Heart left ventricle (tissue), 16 donors: ENCODE data around the gene MT3. TPM values are rescaled to one million over a fixed set of nuclear protein-coding genes. Genes with fewer than 3 reads are reported as not detected.
A peak's percentile ranks its signal among the peaks of the same experiment; 100 is the strongest.

Experiments
- ATAC-seq, 4 donors: fragments of 200-7000 bp; cut with Tn5 transposase; one replicate each; pipeline ENCODE4 v1.9.1; 2020 to 2022; ENCODE audit warnings: moderate library complexity in 4 of 4, mild to moderate bottlenecking in 3 of 4, moderate number of reproducible peaks in 1 of 4
- DNase-seq, 5 donors: peaks; one replicate each; pipeline ENCODE4 v3.0.0-alpha.2; 2020
- H3K27ac ChIP-seq, 12 donors: fragments of 200-600 bp; sonication (generic) in 4 of 12; one replicate each; pipeline versions ENCODE4 v1.5.0 to v1.8.0; 2016 to 2022; ENCODE audit warnings: mild to moderate bottlenecking in 2 of 12
- H3K27me3 ChIP-seq, 9 donors: fragments of 200-600 bp; sonication (generic) in 2 of 9; one replicate each; pipeline versions ENCODE4 v1.5.1 to v1.8.0; 2016 to 2022; ENCODE audit warnings: mild to moderate bottlenecking in 3 of 9
- H3K36me3 ChIP-seq, 9 donors: fragments of 200-600 bp; sonication (generic) in 2 of 9; one replicate each; pipeline versions ENCODE4 v1.5.0 to v1.8.0; 2018 to 2022; ENCODE audit warnings: mild to moderate bottlenecking in 2 of 9
- H3K4me1 ChIP-seq, 12 donors: fragments of 200-600 bp; sonication (generic) in 4 of 12; one replicate each; pipeline versions ENCODE4 v1.5.0 to v1.8.0; 2016 to 2022; ENCODE audit warnings: mild to moderate bottlenecking in 3 of 12
- H3K4me3 ChIP-seq, 12 donors: fragments of 200-600 bp; sonication (generic) in 4 of 12; one replicate each; pipeline versions ENCODE4 v1.5.0 to v1.8.0; 2017 to 2022; ENCODE audit warnings: mild to moderate bottlenecking in 9 of 12, moderate library complexity in 4 of 12
- H3K9me3 ChIP-seq, 12 donors: fragments of 200-600 bp; sonication (generic) in 4 of 12; one replicate each; pipeline versions ENCODE4 v1.5.0 to v1.8.0; 2016 to 2022; ENCODE audit warnings: mild to moderate bottlenecking in 1 of 12
- CTCF ChIP-seq, 12 donors: fragments of 200-600 bp; sonication (generic) in 4 of 12; IDR thresholded peaks; one replicate each; pipeline versions ENCODE4 v1.5.0 to v1.8.0; 2018 to 2022; ENCODE audit warnings: antibody characterized with exemption in 12 of 12, mild to moderate bottlenecking in 5 of 12
- POLR2A ChIP-seq, 2 donors: fragments of 450-650 bp; IDR thresholded peaks; one replicate each; pipeline ENCODE4 v1.6.1; 2017; ENCODE audit warnings: antibody characterized with exemption in 2 of 2, mild to moderate bottlenecking in 2 of 2, moderate library complexity in 2 of 2
- WGBS, 4 donors: extraction: QIAGEN DNeasy Blood & Tissue Kit in 2 of 4; methylation state at CpG; one replicate each; pipeline versions ENCODE4 v1.1.5 to v1.1.7; 2013 to 2018; 5-methylcytosine and 5-hydroxymethylcytosine counted together
- intact Hi-C, 10 donors: fragments of 100-400 bp; cut with DNase I; formaldehyde crosslinking; loops; one replicate each; pipeline versions ENCODE4 v1.11.1 to v1.14.2; 2022
- polyA plus RNA-seq, 2 donors: library from polyadenylated mRNA; stranded (reverse); fragments of 200-250 nt; gene quantifications; one replicate each; pipeline ENCODE4 v1.2.3, GENCODE V29; 2013
- total RNA-seq, 9 donors: library from RNA; depleted of rRNA in 2 of 9; stranded (reverse); fragments of >200 nt in 2 of 9; fragmentation: NEBNext Ultra II Directional in 3 of 9; extraction: Animal tissue kit (Norgen Biotek cat#: 25700) in 3 of 9; gene quantifications; one replicate each; pipeline versions ENCODE4 v1.1.0 to v1.2.4, GENCODE V29; 2016 to 2023
- donor health status: ischemic (EF 13 %, LVEDD 7.1; RV severe dilation, severe dysfunction).
- donor health status: healthy with polysubstance abuse.
- donor health status: DM: no; HTN: yes; CAD: no.
- donor health status: DM: no; HTN: no; CAD: no.
- donor health status: ischemic (EF 25% LVEDD 6.9; RV normal size, moderate dysfunction).
- donor health status: ischemic (EF 25% LVEDD 5.7; RV mildly dilated, moderate dysfunction).
- donor health status: healthy.
- donor health status: DM: yes; HTN: yes; CAD: no.
- donor health status: ischemic (EF 35%, LVEDD 5.7; RV mildly dilated, moderate dysfunction).
- donor health status: nonischemic (EF 11% LVEDD 7.7; RV severe dilation, severe dysfunction).
- donor health status: DM: yes; HTN: yes; CAD: no.
- donor health status: PGD.
- donor health status: ischemic (EF 29% LVEDD 5.4; RV normal size, mild dysfunction).
- donor health status: nonischemic (EF 23%, LVEDD 6.1; RV moderate dilation, normal function).

Gene MT3
- total and polyA plus RNA-seq, 11 donors = 1.3 to 20.0 (median 3.7) TPM; not detected in 1

GRCh38 chr16:56583351-56584168, 5.8 kb upstream of the MT3 start:
- intact Hi-C loops = no loop called here
- Histone ChIP-seq H3K4me3 (no peak overlapping the region), H3K4me1 (no peaks in the 10 kb centered on the region), H3K27ac (no peak overlapping the region), H3K9me3 (no peaks in the 10 kb centered on the region), H3K27me3 (peaks cover 0 to 21% (median under 1%) of the 10 kb centered on the region in 9 donors), H3K36me3 (no peaks in the 10 kb centered on the region)
- no peak for DNase-seq
- no peak for TF ChIP-seq POLR2A (IDR thresholded peaks at IDR 0.05)
- no peak for TF ChIP-seq CTCF (IDR thresholded peaks at IDR 0.05)
- WGBS, 4 donors = 42 to 52% (median 48%) methylated on average over 10 to 11 of the region's 11 CpGs
- ATAC-seq = no peak

GRCh38 chr16:56584276-56584675, 5.1 kb upstream of the MT3 start:
- no peak for ATAC-seq
- WGBS, 4 donors = 84 to 95% (median 90%) methylated on average over 11 of the region's 11 CpGs

GRCh38 chr16:56588781-56589140, 567 bp upstream of the MT3 start:
- DNase-seq (no peak), ATAC-seq (no peak)
- Histone ChIP-seq H3K4me1 (peaks cover 0 to 12% (median 2%) of the 10 kb centered on the region in 12 donors), H3K9me3 (peaks cover 0 to under 1% (median 0%) of the 10 kb centered on the region in 12 donors), H3K4me3 (peak overlapping the region; percentile 17 to 56 (median 46)), H3K27me3 (peaks cover 4 to 32% (median 17%) of the 10 kb centered on the region in 9 donors), H3K36me3 (no peaks in the 10 kb centered on the region), H3K27ac (no peak overlapping the region)
- TF ChIP-seq CTCF (IDR thresholded peaks at IDR 0.05) = no peak
- no peak for TF ChIP-seq POLR2A (IDR thresholded peaks at IDR 0.05)
- 37 to 44% (median 41%) methylated on average over 9 of the region's 9 CpGs for WGBS, 4 donors
- intact Hi-C loops = no loop called here

More at GRCh38 chr16:56584276-56584675, 5.1 kb upstream of the MT3 start:
- TF ChIP-seq CTCF (IDR thresholded peaks at IDR 0.05) (no peak), POLR2A (IDR thresholded peaks at IDR 0.05) (no peak)
- DNase-seq = no peak
- Histone ChIP-seq H3K4me1 (peaks cover 0 to 5% (median 0%) of the 10 kb centered on the region in 12 donors), H3K27ac (no peak overlapping the region), H3K36me3 (no peaks in the 10 kb centered on the region), H3K4me3 (no peak overlapping the region), H3K27me3 (peaks cover 0 to 28% (median 6%) of the 10 kb centered on the region in 9 donors), H3K9me3 (no peaks in the 10 kb centered on the region)
- intact Hi-C loops = no loop called here

GRCh38 chr16:56591377-56592060, 2.2 kb downstream of the MT3 start:
- no peak for ATAC-seq
- Histone ChIP-seq H3K4me1 (peaks cover 0 to 12% (median 2%) of the 10 kb centered on the region in 12 donors), H3K27me3 (peaks cover 4 to 28% (median 17%) of the 10 kb centered on the region in 9 donors), H3K27ac (no peak overlapping the region), H3K36me3 (no peaks in the 10 kb centered on the region), H3K9me3 (peaks cover 0 to 7% (median 0%) of the 10 kb centered on the region in 12 donors), H3K4me3 (no peak overlapping the region)
- intact Hi-C loops = no loop called here
- WGBS, 4 donors = 49 to 64% (median 59%) methylated on average over 4 of the region's 4 CpGs
- TF ChIP-seq CTCF (IDR thresholded peaks at IDR 0.05) (no peak), POLR2A (IDR thresholded peaks at IDR 0.05) (no peak)
- DNase-seq = no peak
